HAP-1 (cell line): ENCODE results near the gene DLGAP4.
A peak's percentile ranks its signal among the peaks of the same experiment; 100 is the strongest.
"Not testable (repeated sequence)": the region's sequence is repeated elsewhere in the genome, so short reads cannot be mapped to it uniquely, and the experiment has no call there.

Experiments
- DNase-seq, 2 experiments: peaks; one replicate each; pipeline ENCODE4 v3.0.0-alpha.2; 2016 to 2020; ENCODE audit warnings: low spot score in 2 of 2
- H3K27me3 ChIP-seq: fragments of 250-450 bp; sonication (Bioruptor Pico); 2 replicates; pipeline ENCODE4 v1.5.1; 2020; ENCODE audit warnings: low read depth, mild to moderate bottlenecking, moderate library complexity
- H3K36me3 ChIP-seq: fragments of 250-450 bp; sonication (Bioruptor Pico); replicated peaks from 2 replicates; pipeline ENCODE4 v1.5.1; 2020; ENCODE audit warnings: mild to moderate bottlenecking
- H3K4me1 ChIP-seq: fragments of 250-450 bp; sonication (Bioruptor Pico); 2 replicates; pipeline ENCODE4 v1.5.1; 2020; ENCODE audit warnings: mild to moderate bottlenecking
- H3K4me3 ChIP-seq: fragments of 250-450 bp; sonication (Bioruptor Pico); 2 replicates; pipeline ENCODE4 v1.5.1; 2020; ENCODE audit warnings: mild to moderate bottlenecking, moderate library complexity
- H3K9me3 ChIP-seq: fragments of 250-450 bp; sonication (Bioruptor Pico); 2 replicates; pipeline ENCODE4 v1.5.1; 2020; ENCODE audit warnings: mild to moderate bottlenecking, moderate library complexity
- in situ Hi-C: fragments of 300-500 bp; cut with MboI; formaldehyde crosslinking; loops from 3 replicates; pipeline ENCODE4 v1.14.3; 2020; ENCODE audit warnings: low sequenced_read_pairs, inconsistent platforms, mixed read lengths

The DLGAP4 gene

GRCh38 chr20:36548704-36549627 lies 242.8 kb downstream of the DLGAP4 start:
- no peak overlapping the region for H3K4me3 ChIP-seq
- no peak for DNase-seq
- no peaks in the 10 kb centered on the region for H3K4me1 ChIP-seq
- in situ Hi-C loops, result no loop called here
- H3K9me3 ChIP-seq, result no peaks in the 10 kb centered on the region
- no peaks in the 10 kb centered on the region for H3K36me3 ChIP-seq
- no peaks in the 10 kb centered on the region for H3K27me3 ChIP-seq

DNA sequence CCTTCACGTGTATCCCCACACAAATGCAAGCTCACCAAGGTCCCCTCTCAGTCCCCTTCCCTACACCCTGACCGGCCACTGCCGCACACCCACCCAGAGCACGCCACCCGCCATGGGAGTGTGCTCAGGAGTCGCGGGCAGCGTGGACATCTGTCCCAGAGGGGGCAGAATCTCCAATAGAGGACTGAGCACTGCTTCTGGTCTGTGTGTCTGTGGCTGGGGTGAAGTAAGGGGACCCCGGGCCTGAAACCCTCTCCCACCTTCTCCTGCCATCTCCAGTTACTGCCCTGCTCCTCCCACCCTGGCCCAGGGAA lies 243.4 kb downstream of the DLGAP4 start:
- H3K4me3 ChIP-seq, result no peak overlapping the region
- H3K27me3 ChIP-seq, result no peaks in the 10 kb centered on the region
- H3K4me1 ChIP-seq, result no peaks in the 10 kb centered on the region
- in situ Hi-C loops, result no loop called here
- no peaks in the 10 kb centered on the region for H3K9me3 ChIP-seq
- no peaks in the 10 kb centered on the region for H3K36me3 ChIP-seq
- DNase-seq, result no peak

- Histone ChIP-seq H3K36me3 (no peaks in the 10 kb centered on the region), H3K9me3 (no peaks in the 10 kb centered on the region), H3K4me1 (no peaks in the 10 kb centered on the region), H3K27me3 (no peaks in the 10 kb centered on the region), H3K4me3 (no peak overlapping the region)
- DNase-seq, result no peak
- in situ Hi-C loops, result no loop called here
Measured at GRCh38 chr20:36549942-36550789, 244.0 kb downstream of the DLGAP4 start.

DNA sequence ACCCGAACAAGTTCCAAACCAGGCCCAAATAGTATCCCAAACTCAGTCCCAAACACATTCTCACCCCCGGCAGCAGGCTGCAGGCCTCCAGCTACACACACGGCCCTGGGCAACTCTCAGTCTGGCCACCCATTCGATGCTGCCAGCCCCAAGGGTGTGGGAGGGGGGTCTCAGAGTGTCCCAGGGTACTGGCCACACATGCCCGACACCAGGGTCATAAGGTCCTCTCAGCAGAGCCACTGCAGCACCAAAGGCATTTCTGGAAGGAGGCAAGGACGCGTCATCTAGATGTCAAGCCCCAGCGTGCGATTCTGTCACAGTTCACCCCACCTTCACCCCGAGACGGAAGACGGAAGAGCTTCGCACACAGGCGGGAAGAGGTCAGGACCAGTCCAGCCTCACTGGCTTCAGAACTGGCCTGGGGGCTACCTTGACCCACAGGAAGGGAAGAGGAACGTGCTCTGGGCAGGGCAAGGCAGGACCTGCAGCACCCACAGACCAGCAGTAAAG lies 244.7 kb downstream of the DLGAP4 start:
- H3K27me3 ChIP-seq, result no peaks in the 10 kb centered on the region
- no peak overlapping the region for H3K4me3 ChIP-seq
- H3K36me3 ChIP-seq, result no peaks in the 10 kb centered on the region
- no peaks in the 10 kb centered on the region for H3K4me1 ChIP-seq
- H3K9me3 ChIP-seq, result no peaks in the 10 kb centered on the region
- no peak for DNase-seq
- in situ Hi-C loops, result no loop called here

DNA sequence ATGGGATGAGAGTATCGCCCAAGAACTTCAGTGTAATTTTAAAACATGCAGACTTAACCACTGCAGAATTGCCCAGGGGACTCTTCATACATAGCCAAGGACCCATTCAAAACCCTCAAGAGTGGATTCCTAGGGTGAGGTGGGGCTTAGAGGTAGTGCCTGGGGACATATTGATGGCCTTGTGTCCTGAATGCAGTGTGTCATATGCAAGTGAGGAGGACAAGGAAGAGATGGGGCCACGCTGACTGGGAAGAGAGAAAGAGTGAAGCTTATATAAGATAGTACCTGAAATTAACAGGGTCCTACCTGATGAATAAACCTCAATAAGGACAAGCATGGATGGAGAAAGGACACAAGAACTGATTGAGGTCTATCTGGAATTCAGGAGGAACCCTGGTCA lies 249.1 kb downstream of the DLGAP4 start:
- no peaks in the 10 kb centered on the region for H3K9me3 ChIP-seq
- no peaks in the 10 kb centered on the region for H3K36me3 ChIP-seq
- no peaks in the 10 kb centered on the region for H3K4me1 ChIP-seq
- DNase-seq, result no peak
- H3K4me3 ChIP-seq, result no peak overlapping the region
- in situ Hi-C loops, result loop anchor here (5.0 kb wide), 1 partner anchor 47 kb away; no protein-coding TSS in a partner anchor
- H3K27me3 ChIP-seq, result no peaks in the 10 kb centered on the region

GRCh38 chr20:36562724-36563123 lies 256.6 kb downstream of the DLGAP4 start:
- Histone ChIP-seq H3K4me1 (no peaks in the 10 kb centered on the region), H3K4me3 (no peak overlapping the region), H3K36me3 (no peaks in the 10 kb centered on the region), H3K9me3 (no peaks in the 10 kb centered on the region; the same call in 1 of the 2 replicates), H3K27me3 (no peaks in the 10 kb centered on the region)
- in situ Hi-C loops, result no loop called here
- DNase-seq, result no peak

- H3K27me3 ChIP-seq, result no peaks in the 10 kb centered on the region
- no peak overlapping the region for H3K4me3 ChIP-seq
- no peaks in the 10 kb centered on the region for H3K36me3 ChIP-seq
- no peaks in the 10 kb centered on the region; the same call in 1 of the 2 replicates for H3K9me3 ChIP-seq
- DNase-seq, result no peak
- in situ Hi-C loops, result no loop called here
- no peaks in the 10 kb centered on the region for H3K4me1 ChIP-seq
Measured at GRCh38 chr20:36563374-36563773, 257.2 kb downstream of the DLGAP4 start.

DNA sequence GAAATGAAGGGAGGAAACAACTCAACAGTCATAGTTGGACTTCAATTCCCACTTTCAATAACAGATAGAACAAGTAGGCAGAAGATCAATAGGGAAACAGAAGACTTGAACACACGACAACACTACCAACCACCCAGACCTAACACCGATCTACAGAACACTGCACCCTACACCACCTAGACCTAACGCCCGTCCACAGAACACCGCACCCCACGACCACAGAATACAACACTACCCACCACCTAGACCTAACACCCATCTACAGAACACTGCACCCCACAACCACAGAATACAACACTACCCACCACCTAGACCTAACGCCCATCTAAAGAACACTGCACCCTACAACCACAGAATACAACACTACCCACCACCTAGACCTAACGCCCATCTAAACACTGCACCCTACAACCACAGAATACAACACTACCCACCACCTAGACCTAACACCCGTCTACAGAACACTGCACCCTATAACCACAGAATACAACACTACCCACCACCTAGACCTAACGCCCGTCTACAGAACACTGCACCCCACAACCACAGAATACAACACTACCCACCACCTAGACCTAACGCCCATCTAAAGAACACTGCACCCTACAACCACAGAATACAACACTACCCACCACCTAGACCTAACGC lies 258.1 kb downstream of the DLGAP4 start:
- in situ Hi-C loops, DNase-seq, H3K27me3 ChIP-seq, H3K4me1 ChIP-seq, H3K4me3 ChIP-seq, H3K9me3 ChIP-seq, H3K36me3 ChIP-seq: not testable (repeated sequence)

GRCh38 chr20:36564726-36565121 lies 258.6 kb downstream of the DLGAP4 start:
- H3K27me3 ChIP-seq, in situ Hi-C loops, H3K9me3 ChIP-seq, H3K36me3 ChIP-seq, H3K4me1 ChIP-seq, H3K4me3 ChIP-seq, DNase-seq: not testable (repeated sequence)

GRCh38 chr20:36565520-36565919 lies 259.4 kb downstream of the DLGAP4 start:
- in situ Hi-C loops, result no loop called here
- no peak overlapping the region for H3K4me3 ChIP-seq
- no peaks in the 10 kb centered on the region for H3K4me1 ChIP-seq
- no peaks in the 10 kb centered on the region for H3K27me3 ChIP-seq
- no peaks in the 10 kb centered on the region; the same call in 1 of the 2 replicates for H3K9me3 ChIP-seq
- no peak for DNase-seq
- H3K36me3 ChIP-seq, result no peaks in the 10 kb centered on the region

- H3K27me3 ChIP-seq, result no peaks in the 10 kb centered on the region
- no peak overlapping the region for H3K4me3 ChIP-seq
- DNase-seq, result no peak
- in situ Hi-C loops, result no loop called here
- no peaks in the 10 kb centered on the region; the same call in 1 of the 2 replicates for H3K9me3 ChIP-seq
- no peaks in the 10 kb centered on the region for H3K36me3 ChIP-seq
- peaks cover 19% of the 10 kb centered on the region for H3K4me1 ChIP-seq
Measured at GRCh38 chr20:36569847-36570429, 263.8 kb downstream of the DLGAP4 start.

DNA sequence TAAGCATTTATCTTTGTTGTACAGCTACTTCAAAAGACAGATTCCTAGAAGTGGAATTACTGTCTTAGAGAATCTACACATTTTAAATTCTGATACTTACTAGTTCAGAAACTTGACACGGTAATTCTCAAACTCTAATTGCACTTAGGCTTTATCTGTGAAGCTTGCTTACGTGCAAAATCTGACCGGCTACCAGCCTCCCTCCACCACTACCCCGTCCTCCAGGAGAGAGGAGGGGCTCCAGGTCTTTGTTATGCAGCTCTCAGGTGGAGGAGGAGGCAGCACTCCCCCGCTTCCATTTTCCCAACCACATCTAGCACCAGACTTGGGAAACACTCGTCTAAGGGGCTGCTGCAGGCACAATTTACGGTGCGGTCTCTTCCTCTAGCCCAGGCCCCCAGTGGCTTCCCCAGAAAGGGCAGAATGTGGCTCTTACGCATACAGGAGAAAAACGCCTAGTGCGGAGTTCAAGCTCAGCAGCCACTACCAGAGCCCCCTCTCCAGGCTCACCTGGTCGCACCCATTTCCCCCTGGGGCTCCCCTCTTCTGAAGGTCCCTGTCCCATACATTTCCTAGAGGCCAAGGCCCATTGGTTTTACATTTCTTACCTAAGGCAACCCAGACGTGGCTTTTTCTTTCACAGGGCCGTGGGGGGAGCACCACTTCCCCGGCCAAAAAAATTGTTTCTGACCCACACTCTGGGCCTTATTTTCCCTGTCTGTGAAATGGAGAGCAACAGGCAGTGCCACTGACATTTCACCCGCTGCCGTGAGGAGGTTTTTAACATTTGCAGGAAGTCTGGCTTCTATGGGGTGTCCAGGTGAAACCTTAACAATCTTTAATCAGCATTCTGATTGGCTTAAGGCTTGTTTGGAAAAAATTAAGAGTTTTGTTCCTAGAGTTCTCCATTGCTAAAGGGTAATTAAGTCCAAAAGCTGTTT lies 265.7 kb downstream of the DLGAP4 start:
- in situ Hi-C loops, result no loop called here
- peak overlapping the region; percentile 64 for H3K4me3 ChIP-seq

More for the DNA sequence above, 265.7 kb downstream of the DLGAP4 start:
- Histone ChIP-seq H3K4me1 (peaks cover 24% of the 10 kb centered on the region), H3K27me3 (no peaks in the 10 kb centered on the region), H3K9me3 (no peaks in the 10 kb centered on the region), H3K36me3 (no peaks in the 10 kb centered on the region; the same call in 1 of the 2 replicates)
- peak; percentile 71 to 81 for DNase-seq
